Heart right ventricle (tissue), 16 donors: ENCODE results near the gene KRTAP10-7. TPM values are rescaled to one million over a fixed set of nuclear protein-coding genes. Genes with fewer than 3 reads are reported as not detected.

Experiments used
- ATAC-seq, 8 donors: fragments of 200-7000 bp; cut with Tn5 transposase; one replicate each; pipeline ENCODE4 v1.9.1; 2020; ENCODE audit warnings: mild to moderate bottlenecking in 8 of 8, moderate library complexity in 8 of 8, moderate number of reproducible peaks in 1 of 8
- DNase-seq, 2 donors: peaks; one replicate each; pipeline ENCODE4 v3.0.0-alpha.2; 2020
- H3K27ac ChIP-seq, 10 donors: fragments of 200-600 bp; sonication (generic) in 2 of 10; one replicate each; pipeline versions ENCODE4 v1.5.0 to v1.8.0; 2020 to 2022; ENCODE audit warnings: mild to moderate bottlenecking in 3 of 10
- H3K27me3 ChIP-seq, 7 donors: fragments of 200-600 bp; one replicate each; pipeline ENCODE4 v1.8.0; 2021 to 2022; ENCODE audit warnings: mild to moderate bottlenecking in 2 of 7
- H3K36me3 ChIP-seq, 9 donors: fragments of 200-600 bp; sonication (generic) in 1 of 9; one replicate each; pipeline versions ENCODE4 v1.5.0 to v1.8.0; 2020 to 2022; ENCODE audit warnings: mild to moderate bottlenecking in 2 of 9
- H3K4me1 ChIP-seq, 9 donors: fragments of 200-600 bp; sonication (generic) in 1 of 9; one replicate each; pipeline versions ENCODE4 v1.5.0 to v1.8.0; 2020 to 2022; ENCODE audit warnings: mild to moderate bottlenecking in 4 of 9
- H3K4me3 ChIP-seq, 10 donors: fragments of 200-600 bp; sonication (generic) in 2 of 10; one replicate each; pipeline versions ENCODE4 v1.5.0 to v1.8.0; 2020 to 2022; ENCODE audit warnings: mild to moderate bottlenecking in 7 of 10, moderate library complexity in 2 of 10
- H3K9me3 ChIP-seq, 11 donors: fragments of 200-600 bp in 10 of 11; sonication (generic) in 2 of 11; one replicate each; pipeline versions ENCODE4 v1.5.0 to v1.8.0; 2013 to 2022; ENCODE audit warnings: mild to moderate bottlenecking in 2 of 11, control low read depth in 1 of 11, moderate library complexity in 1 of 11
- WGBS, 2 donors: extraction: QIAGEN DNeasy Blood & Tissue Kit; methylation state at CpG; one replicate each; pipeline ENCODE4 v1.1.7; 2013; ENCODE audit warnings: inconsistent platforms in 1 of 2; 5-methylcytosine and 5-hydroxymethylcytosine counted together
- intact Hi-C, 10 donors: fragments of 100-400 bp; cut with DNase I; formaldehyde crosslinking; loops; one replicate each; pipeline versions ENCODE4 v1.11.1 to v1.14.2; 2022
- polyA plus RNA-seq, 2 donors: library from polyadenylated mRNA; stranded (reverse); fragments of 200-250 nt; gene quantifications; one replicate each; pipeline ENCODE4 v1.2.3, GENCODE V29; 2013
- total RNA-seq, 10 donors: library from RNA; stranded (reverse); fragmentation: NEBNext Ultra II Directional in 3 of 10; extraction: Animal tissue kit (Norgen Biotek cat#: 25700) in 3 of 10; gene quantifications; one replicate each; pipeline versions ENCODE4 v1.2.1 to v1.2.4, GENCODE V29; 2021 to 2023
- TF ChIP-seq, protein P1 (sequence below), 9 donors: fragments of 200-600 bp; sonication (generic) in 2 of 9; IDR thresholded peaks; one replicate each; pipeline versions ENCODE4 v1.5.0 to v1.8.0; 2021 to 2022; ENCODE audit warnings: antibody characterized with exemption in 9 of 9, mild to moderate bottlenecking in 5 of 9, moderate library complexity in 1 of 9
- donor health status: Arrhythmogenic right ventricular cardiomyopathy.
- donor health status: ischemic (EF 13 %, LVEDD 7.1; RV severe dilation, severe dysfunction).
- donor health status: healthy with polysubstance abuse.
- donor health status: DM: no; HTN: yes; CAD: no.
- donor health status: DM: no; HTN: no; CAD: no.
- donor health status: ischemic (EF 25% LVEDD 6.9; RV normal size, moderate dysfunction).
- donor health status: ischemic (EF 25% LVEDD 5.7; RV mildly dilated, moderate dysfunction).
- donor health status: healthy.
- donor health status: DM: yes; HTN: yes; CAD: no.
- donor health status: Ischemic cardiomyopathy.
- donor health status: ischemic (EF 35%, LVEDD 5.7; RV mildly dilated, moderate dysfunction).
- donor health status: nonischemic (EF 11% LVEDD 7.7; RV severe dilation, severe dysfunction).
- donor health status: DM: yes; HTN: yes; CAD: no.
- donor health status: PGD.
- donor health status: ischemic (EF 29% LVEDD 5.4; RV normal size, mild dysfunction).
- donor health status: nonischemic (EF 23%, LVEDD 6.1; RV moderate dilation, normal function).

KRTAP10-7 gene
- total and polyA plus RNA-seq, 12 donors: not detected

DNA sequence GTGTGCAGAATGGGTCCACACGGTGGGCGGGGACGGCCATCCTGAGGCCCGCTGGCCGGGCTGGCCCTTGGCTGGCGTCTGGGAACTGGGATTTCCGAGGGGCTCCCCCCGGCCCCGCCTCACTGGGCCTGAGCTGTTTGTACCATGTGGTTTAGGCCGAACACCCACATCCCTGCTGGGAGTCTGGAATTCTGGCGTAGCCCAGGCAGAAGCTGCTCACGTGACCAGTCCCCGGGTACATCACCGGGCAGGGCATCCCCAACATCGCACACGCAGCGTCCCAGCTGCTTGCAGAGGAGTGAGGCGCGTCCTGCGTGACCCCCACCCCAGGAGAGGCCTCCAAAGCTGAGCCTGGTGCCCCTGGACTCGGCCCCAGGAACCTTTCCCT, 2.1 kb downstream of the KRTAP10-7 start:
- Histone ChIP-seq H3K4me1 (no peaks in the 10 kb centered on the region), H3K4me3 (no peak overlapping the region), H3K27ac (no peak overlapping the region), H3K27me3 (peaks cover 0 to 58% (median 14%) of the 10 kb centered on the region in 7 donors), H3K9me3 (peaks cover 0 to 30% (median 0%) of the 10 kb centered on the region in 11 donors), H3K36me3 (no peaks in the 10 kb centered on the region)
- TF ChIP-seq, protein P1, sequence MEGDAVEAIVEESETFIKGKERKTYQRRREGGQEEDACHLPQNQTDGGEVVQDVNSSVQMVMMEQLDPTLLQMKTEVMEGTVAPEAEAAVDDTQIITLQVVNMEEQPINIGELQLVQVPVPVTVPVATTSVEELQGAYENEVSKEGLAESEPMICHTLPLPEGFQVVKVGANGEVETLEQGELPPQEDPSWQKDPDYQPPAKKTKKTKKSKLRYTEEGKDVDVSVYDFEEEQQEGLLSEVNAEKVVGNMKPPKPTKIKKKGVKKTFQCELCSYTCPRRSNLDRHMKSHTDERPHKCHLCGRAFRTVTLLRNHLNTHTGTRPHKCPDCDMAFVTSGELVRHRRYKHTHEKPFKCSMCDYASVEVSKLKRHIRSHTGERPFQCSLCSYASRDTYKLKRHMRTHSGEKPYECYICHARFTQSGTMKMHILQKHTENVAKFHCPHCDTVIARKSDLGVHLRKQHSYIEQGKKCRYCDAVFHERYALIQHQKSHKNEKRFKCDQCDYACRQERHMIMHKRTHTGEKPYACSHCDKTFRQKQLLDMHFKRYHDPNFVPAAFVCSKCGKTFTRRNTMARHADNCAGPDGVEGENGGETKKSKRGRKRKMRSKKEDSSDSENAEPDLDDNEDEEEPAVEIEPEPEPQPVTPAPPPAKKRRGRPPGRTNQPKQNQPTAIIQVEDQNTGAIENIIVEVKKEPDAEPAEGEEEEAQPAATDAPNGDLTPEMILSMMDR (IDR thresholded peaks at IDR 0.05): no peak
- ATAC-seq (no peak), DNase-seq (no peak)
- 74 to 75% methylated on average over 19 to 20 of the region's 21 CpGs for WGBS, 2 donors
- intact Hi-C loops: no loop called here

DNA sequence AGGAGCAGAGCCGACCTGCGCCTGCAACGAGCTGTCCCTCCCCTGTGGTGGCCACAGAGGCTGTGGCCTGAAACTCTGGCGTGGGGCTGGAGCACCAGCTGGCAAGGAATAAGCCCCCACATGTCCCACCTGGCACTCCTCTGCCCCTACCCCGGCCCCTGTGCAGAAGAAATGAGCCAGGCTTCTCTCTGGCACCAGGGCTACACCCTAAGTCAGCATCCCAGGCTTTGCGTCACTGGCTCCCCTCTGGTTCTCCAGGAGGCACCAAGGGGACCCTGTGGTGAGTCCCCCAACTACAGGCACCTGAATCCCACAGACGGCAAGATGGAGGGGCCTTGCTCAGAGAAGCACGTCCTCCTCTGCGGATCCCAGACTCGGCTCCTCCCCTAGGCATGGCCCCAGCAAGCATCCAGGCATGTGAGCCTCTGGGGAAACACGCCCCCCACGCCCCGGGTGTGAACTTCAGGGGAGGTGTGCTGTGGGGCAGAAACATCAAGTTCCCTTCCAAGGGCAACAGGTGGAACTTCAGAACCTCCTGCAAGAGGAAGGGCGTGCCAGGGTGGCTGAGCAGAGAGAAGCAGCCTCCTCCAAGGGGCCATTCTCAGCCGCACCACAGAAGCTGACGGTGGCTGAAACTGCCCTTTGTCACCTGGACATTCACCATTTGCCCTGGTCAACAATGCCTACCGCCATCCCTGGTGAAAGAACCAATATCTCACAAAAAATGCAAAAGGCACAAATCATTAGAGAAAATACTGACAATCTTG, 2.9 kb downstream of the KRTAP10-7 start:
- TF ChIP-seq, protein P1 (IDR thresholded peaks at IDR 0.05): no peak
- H3K4me3 ChIP-seq: no peak overlapping the region
- H3K27me3 ChIP-seq: peaks cover 0 to 50% (median 12%) of the 10 kb centered on the region in 7 donors
- no peaks in the 10 kb centered on the region for H3K36me3 ChIP-seq
- WGBS, 2 donors: 54 to 58% methylated on average over 17 of the region's 17 CpGs
- ATAC-seq (no peak), DNase-seq (no peak)
- no peaks in the 10 kb centered on the region for H3K4me1 ChIP-seq
- H3K27ac ChIP-seq: no peak overlapping the region
- H3K9me3 ChIP-seq: peaks cover 0 to 32% (median 0%) of the 10 kb centered on the region in 11 donors
- intact Hi-C loops: no loop called here

DNA sequence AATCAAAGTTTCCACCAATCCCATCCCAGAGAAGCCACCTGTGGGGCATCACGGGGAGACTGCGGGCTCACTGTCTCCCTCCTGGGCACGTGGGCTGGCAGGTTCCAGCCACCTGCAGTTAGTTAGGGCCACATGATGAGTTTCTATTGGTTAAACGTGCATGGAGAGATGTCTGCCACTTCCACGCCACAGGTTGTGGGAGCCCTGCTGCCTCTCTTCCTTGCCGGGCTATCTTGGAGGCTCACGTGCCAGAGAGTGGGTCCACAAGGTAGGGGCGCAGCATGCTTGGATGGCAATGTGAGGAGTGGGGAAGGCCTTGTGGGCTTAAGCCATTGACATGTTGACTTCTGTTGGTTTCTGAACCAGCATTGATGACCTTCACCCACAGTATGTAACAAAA, 3.5 kb downstream of the KRTAP10-7 start:
- Histone ChIP-seq H3K27me3 (peaks cover 0 to 43% (median 12%) of the 10 kb centered on the region in 7 donors), H3K27ac (no peak overlapping the region), H3K4me3 (no peak overlapping the region), H3K36me3 (no peaks in the 10 kb centered on the region), H3K4me1 (no peaks in the 10 kb centered on the region), H3K9me3 (peaks cover 0 to 34% (median 0%) of the 10 kb centered on the region in 11 donors)
- DNase-seq (no peak), ATAC-seq (no peak)
- WGBS, 2 donors: 85 to 86% methylated on average over 8 of the region's 8 CpGs
- TF ChIP-seq, protein P1 (IDR thresholded peaks at IDR 0.05): no peak
- intact Hi-C loops: no loop called here

DNA sequence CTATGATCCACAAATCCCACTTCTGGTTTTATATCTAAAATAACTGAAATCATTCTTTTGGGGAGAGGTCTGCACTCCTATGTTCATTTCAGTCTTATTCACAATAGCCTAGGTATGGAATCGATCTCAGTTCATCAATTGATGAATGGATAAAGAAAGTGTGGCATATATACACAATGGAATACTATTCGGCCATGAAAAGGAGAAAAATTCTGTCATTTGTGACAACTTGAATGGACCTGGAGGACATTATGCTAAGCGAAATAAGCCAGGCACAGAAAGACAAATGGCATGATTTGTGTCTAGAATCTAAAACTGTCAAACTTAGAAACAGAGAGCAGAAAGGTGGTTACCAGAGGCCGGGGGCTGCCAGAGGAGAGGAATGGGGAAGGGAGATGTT, 6.1 kb downstream of the KRTAP10-7 start:
- intact Hi-C loops: no loop called here
- Histone ChIP-seq H3K27me3 (peaks cover 0 to 21% (median 12%) of the 10 kb centered on the region in 7 donors), H3K4me3 (no peak overlapping the region), H3K4me1 (no peaks in the 10 kb centered on the region), H3K36me3 (no peaks in the 10 kb centered on the region), H3K27ac (no peak overlapping the region), H3K9me3 (peaks cover 0 to 56% (median 14%) of the 10 kb centered on the region in 11 donors)
- DNase-seq: no peak
- TF ChIP-seq, protein P1 (IDR thresholded peaks at IDR 0.05): no peak
- no peak for ATAC-seq
- 73 to 77% methylated on average over 4 of the region's 4 CpGs for WGBS, 2 donors
